ENCODE results near the gene SERPINA3.

DNA sequence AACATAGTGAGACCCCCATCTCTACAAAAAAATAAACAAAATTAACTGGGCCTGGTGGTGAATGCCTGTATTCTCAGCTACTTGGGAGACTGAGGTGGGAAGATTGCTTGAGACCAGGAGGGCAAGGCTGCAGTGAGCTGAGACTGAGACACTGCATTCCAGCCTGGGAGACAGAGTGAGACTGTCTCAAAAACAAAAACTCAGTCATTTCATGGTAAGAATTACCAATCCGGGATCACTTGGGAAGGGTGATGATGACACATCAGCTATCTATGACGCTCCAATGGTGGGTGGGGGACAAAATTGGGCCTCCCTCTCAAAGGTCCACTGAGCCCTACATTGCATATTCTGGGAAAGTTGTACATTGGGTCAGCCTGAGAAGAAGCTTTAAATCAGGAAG, 47.7 kb downstream of the SERPINA3 start:
- TF ChIP-seq, protein P1, sequence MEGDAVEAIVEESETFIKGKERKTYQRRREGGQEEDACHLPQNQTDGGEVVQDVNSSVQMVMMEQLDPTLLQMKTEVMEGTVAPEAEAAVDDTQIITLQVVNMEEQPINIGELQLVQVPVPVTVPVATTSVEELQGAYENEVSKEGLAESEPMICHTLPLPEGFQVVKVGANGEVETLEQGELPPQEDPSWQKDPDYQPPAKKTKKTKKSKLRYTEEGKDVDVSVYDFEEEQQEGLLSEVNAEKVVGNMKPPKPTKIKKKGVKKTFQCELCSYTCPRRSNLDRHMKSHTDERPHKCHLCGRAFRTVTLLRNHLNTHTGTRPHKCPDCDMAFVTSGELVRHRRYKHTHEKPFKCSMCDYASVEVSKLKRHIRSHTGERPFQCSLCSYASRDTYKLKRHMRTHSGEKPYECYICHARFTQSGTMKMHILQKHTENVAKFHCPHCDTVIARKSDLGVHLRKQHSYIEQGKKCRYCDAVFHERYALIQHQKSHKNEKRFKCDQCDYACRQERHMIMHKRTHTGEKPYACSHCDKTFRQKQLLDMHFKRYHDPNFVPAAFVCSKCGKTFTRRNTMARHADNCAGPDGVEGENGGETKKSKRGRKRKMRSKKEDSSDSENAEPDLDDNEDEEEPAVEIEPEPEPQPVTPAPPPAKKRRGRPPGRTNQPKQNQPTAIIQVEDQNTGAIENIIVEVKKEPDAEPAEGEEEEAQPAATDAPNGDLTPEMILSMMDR (conservative IDR thresholded peaks at IDR 0.05 in 1 of 2, IDR thresholded peaks at IDR 0.05 in 1 of 2; ENCODE audit: low read depth in 1 of 2, low read length in 2 of 2), result no peak
- TF ChIP-seq EZH2 (IDR thresholded peaks at IDR 0.05; ENCODE audit: low read length, missing control alignments), result no peak
